Choroid plexus epithelial cell (primary cell): ENCODE results near the gene GPX2.

Experiments
- DNase-seq: peaks from one replicate; pipeline ENCODE4 v3.0.0-alpha.2; 2010; ENCODE audit warnings: low read depth
- H3K4me3 ChIP-seq: 2 replicates; pipeline ENCODE4 v1.5.1; 2011; ENCODE audit warnings: low read depth, mild to moderate bottlenecking, control low read depth, low read length, moderate library complexity
- CTCF ChIP-seq: conservative IDR thresholded peaks from 2 replicates; pipeline ENCODE4 v1.5.1; 2011; ENCODE audit warnings: low read depth, mild to moderate bottlenecking, control low read depth, inconsistent platforms, low read length, moderate library complexity

Gene GPX2

GRCh38 chr14:64899958-64900357 lies 42.6 kb downstream of the GPX2 start:
- TF ChIP-seq CTCF: no peak
- no peak overlapping the region for H3K4me3 ChIP-seq
- peak; percentile 43 for DNase-seq

- H3K4me3 ChIP-seq: no peak overlapping the region
- peak; percentile 89 for DNase-seq
- TF ChIP-seq CTCF: peak; percentile 57
Observed at GRCh38 chr14:64891839-64892375, 50.6 kb downstream of the GPX2 start.

DNA sequence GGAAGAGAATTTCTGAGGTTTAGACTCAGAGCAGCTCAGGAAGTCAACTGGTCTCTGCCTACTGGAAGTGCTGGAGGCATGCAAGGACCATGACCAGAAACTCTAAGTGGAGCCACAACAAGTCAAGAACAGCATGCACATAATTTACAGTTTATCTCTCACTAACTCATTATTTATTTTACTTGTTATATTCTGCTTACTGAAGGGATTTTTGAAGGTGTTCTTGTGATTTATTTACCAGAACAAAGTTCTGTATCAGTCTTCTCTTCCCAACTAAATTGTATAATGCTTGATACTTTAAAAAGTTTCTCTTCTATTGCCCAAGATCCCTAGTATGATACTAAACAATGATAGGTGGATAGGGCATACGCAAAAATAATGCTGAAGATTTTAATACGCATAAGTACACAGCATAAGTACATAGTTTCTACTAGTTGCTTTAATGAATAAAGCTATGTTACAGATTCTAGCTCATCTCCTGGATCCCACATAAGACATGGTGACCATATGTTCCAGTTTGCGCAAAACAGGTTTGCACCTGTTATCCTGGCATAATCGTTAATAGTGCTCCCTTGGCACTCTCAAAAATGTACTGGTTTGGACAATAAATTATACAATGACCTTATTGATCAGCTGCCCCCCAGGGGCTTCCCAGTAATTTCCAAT lies 51.2 kb downstream of the GPX2 start:
- TF ChIP-seq CTCF: no peak

DNA sequence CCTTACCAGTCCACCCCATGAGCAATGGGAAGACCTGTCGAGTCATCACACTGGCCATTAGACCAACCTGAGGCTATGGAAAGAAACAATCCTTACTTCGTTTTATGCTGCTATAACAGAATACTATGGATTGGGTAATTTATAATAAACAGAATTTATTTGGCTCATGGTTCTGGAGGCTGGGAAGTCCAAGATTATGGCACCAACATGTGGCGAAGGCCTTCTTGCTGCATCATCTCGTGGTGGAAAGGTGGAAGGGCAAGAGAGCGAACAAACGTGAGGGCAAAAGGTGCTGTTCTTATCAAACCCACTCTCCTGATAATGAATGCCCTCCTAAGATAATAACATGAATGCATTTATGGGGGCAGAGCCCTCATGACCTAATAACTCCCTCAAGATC lies 53.2 kb downstream of the GPX2 start:
- DNase-seq: no peak
- no peak for TF ChIP-seq CTCF
- H3K4me3 ChIP-seq: no peak overlapping the region

More for the DNA sequence above, 51.2 kb downstream of the GPX2 start:
- DNase-seq: no peak
- H3K4me3 ChIP-seq: no peak overlapping the region
